Panc1 (cell line): ENCODE results near the gene MCF2L2. TPM values are rescaled to one million over a fixed set of nuclear protein-coding genes. Genes with fewer than 3 reads are reported as not detected.

ENCODE experiments used
- ATAC-seq: fragments of 200-7000 bp; cut with Tn5 transposase; 2 replicates; pipeline ENCODE4 v1.9.1; 2020; ENCODE audit warnings: mild to moderate bottlenecking, moderate library complexity
- BruUV-seq: library from RNA; stranded (reverse); fragments of 400-500 nt; replicated peaks from 2 replicates; lab custom pipeline; 2021; lab: Mats Ljungman, UMichigan
- CTCF ChIA-PET: fragments of 300-600 bp; sonication (Branson Sonifier 250); formaldehyde crosslinking; loops from one replicate; lab custom pipeline; 2022; ENCODE audit warnings: antibody characterized with exemption; lab: Charles Lee
- POLR2A ChIA-PET: fragments of 300-600 bp; sonication (Branson Sonifier 250); formaldehyde crosslinking; loops from one replicate; lab custom pipeline; 2022; ENCODE audit warnings: antibody characterized with exemption; lab: Charles Lee
- DNase-seq: peaks from one replicate; pipeline ENCODE4 v3.0.0-alpha.2; 2010; ENCODE audit warnings: low read depth, low spot score
- H3K27ac ChIP-seq: 2 replicates; pipeline ENCODE4 v1.5.1; 2011; ENCODE audit warnings: mild to moderate bottlenecking, low read length, inconsistent platforms
- H3K27me3 ChIP-seq: fragments of 200-500 bp; sonication (Bioruptor generic); 2 replicates; pipeline ENCODE4 v1.6.0; 2014; ENCODE audit warnings: low read length, inconsistent platforms; ENCODE audit not compliant: control insufficient read depth, insufficient read depth
- H3K36me3 ChIP-seq: fragments of 200-500 bp; sonication (Bioruptor generic); 2 replicates; pipeline ENCODE4 v1.5.1; 2014; ENCODE audit warnings: inconsistent platforms, mild to moderate bottlenecking, low read length, moderate library complexity; ENCODE audit not compliant: control insufficient read depth, insufficient read depth
- H3K4me1 ChIP-seq: 2 replicates; pipeline ENCODE4 v1.5.1; 2011; ENCODE audit warnings: inconsistent platforms, mild to moderate bottlenecking, low read length, moderate library complexity; ENCODE audit not compliant: control insufficient read depth, insufficient read depth
- H3K4me3 ChIP-seq, 2 experiments: 2 replicates each; pipeline ENCODE4 v1.5.1; 2011 to 2012; ENCODE audit warnings: low read depth in 2 of 2, low read length in 2 of 2, mild to moderate bottlenecking in 2 of 2, inconsistent platforms in 1 of 2, moderate library complexity in 1 of 2
- H3K9me3 ChIP-seq: fragments of 200-500 bp; sonication (Bioruptor generic); 2 replicates; pipeline ENCODE4 v1.5.1; 2014; ENCODE audit warnings: low read depth, mild to moderate bottlenecking, inconsistent platforms, low read length, moderate library complexity; ENCODE audit not compliant: control insufficient read depth, insufficient read depth
- CTCF ChIP-seq: fragments of 450-650 bp; IDR thresholded peaks from 2 replicates; pipeline ENCODE4 v1.5.1; 2017; ENCODE audit warnings: mild to moderate bottlenecking
- POLR2AphosphoS5 ChIP-seq: IDR thresholded peaks from 2 replicates; pipeline ENCODE4 v1.6.1; 2012; ENCODE audit warnings: mild to moderate bottlenecking, low read depth, low read length, moderate library complexity
- REST ChIP-seq, 2 experiments: IDR thresholded peaks; 2 replicates each; pipeline ENCODE4 v1.6.1; 2011 to 2012; ENCODE audit warnings: low read depth in 2 of 2, control low read depth in 1 of 2, low read length in 1 of 2, mild to moderate bottlenecking in 1 of 2, moderate library complexity in 1 of 2; ENCODE audit not compliant: insufficient read depth in 1 of 2
- SIN3A ChIP-seq: IDR thresholded peaks from 2 replicates; pipeline ENCODE4 v1.6.1; 2012; ENCODE audit warnings: low read depth, mild to moderate bottlenecking, low read length, moderate library complexity, borderline replicate concordance; ENCODE audit not compliant: insufficient read depth
- TCF7L2 ChIP-seq: IDR thresholded peaks from 2 replicates; pipeline ENCODE4 v1.6.1; 2011; ENCODE audit warnings: mild to moderate bottlenecking, low read depth, low read length, inconsistent platforms
- in situ Hi-C: cut with HindIII; loops from 2 replicates; pipeline ENCODE4 v1.10.0; 2016; ENCODE audit warnings: low sequenced_read_pairs, low pct_unique_long_range_greater_than_20kb
- intact Hi-C: fragments of 100-400 bp; cut with micrococcal nuclease; formaldehyde crosslinking; loops from one replicate; pipeline ENCODE4 v1.10.0; 2022; ENCODE audit not compliant: unreplicated experiment
- total RNA-seq: library from RNA; stranded (reverse); gene quantifications from one replicate; pipeline ENCODE4 v1.2.1, GENCODE V29; 2021; ENCODE audit not compliant: unreplicated experiment

The MCF2L2 gene
- total RNA-seq, 1 experiment from 2014 or later = 1.0 TPM

- Histone ChIP-seq H3K36me3 (no peaks in the 10 kb centered on the region), H3K27ac (no peak overlapping the region), H3K27me3 (no peaks in the 10 kb centered on the region), H3K4me1 (no peaks in the 10 kb centered on the region), H3K4me3 (no peak overlapping the region), H3K9me3 (no peaks in the 10 kb centered on the region)
- CTCF ChIA-PET = no interaction called here
- TF ChIP-seq SIN3A = no peak
- no peak for TF ChIP-seq POLR2AphosphoS5
- no peak for TF ChIP-seq TCF7L2
- TF ChIP-seq CTCF = no peak
- no peak for TF ChIP-seq REST (IDR thresholded peaks at IDR 0.05; ENCODE audit: insufficient read depth in 1 of 2, low read depth in 2 of 2, low read length in 1 of 2)
- intact Hi-C loops = no loop called here
- in situ Hi-C loops = no loop called here
- POLR2A ChIA-PET = no interaction called here
- no TSS peak for BruUV-seq
- DNase-seq (no peak), ATAC-seq (no peak)
Measured at GRCh38 chr3:183317271-183317670, 111.1 kb downstream of the MCF2L2 start.

- Histone ChIP-seq H3K4me3 (no peak overlapping the region), H3K4me1 (no peaks in the 10 kb centered on the region), H3K27me3 (no peaks in the 10 kb centered on the region), H3K9me3 (no peaks in the 10 kb centered on the region), H3K27ac (no peak overlapping the region), H3K36me3 (no peaks in the 10 kb centered on the region)
- intact Hi-C loops = no loop called here
- in situ Hi-C loops = no loop called here
- TF ChIP-seq TCF7L2 (no peak), SIN3A (no peak), REST (IDR thresholded peaks at IDR 0.05; ENCODE audit: insufficient read depth in 1 of 2, low read depth in 2 of 2, low read length in 1 of 2) (no peak), CTCF (no peak), POLR2AphosphoS5 (no peak)
- no peak for ATAC-seq
- ChIA-PET POLR2A (interaction anchor here (0.6 kb wide), 2 partner anchors 15 to 82 kb away, joined by 3 read pairs; no protein-coding TSS in a partner anchor), CTCF (interaction anchor here (0.7 kb wide), 1 partner anchor 1428 kb away, joined by 3 read pairs; no protein-coding TSS in a partner anchor)
- no TSS peak for BruUV-seq
- DNase-seq = no peak
Measured at GRCh38 chr3:183315739-183316138, 112.7 kb downstream of the MCF2L2 start.
